Stimulated activated CD8-positive, alpha-beta memory T cell treated with anti-CD3 and anti-CD28 coated beads, Interleukin-15, amount 100 ng/mL, for 24 hours (primary cell): ENCODE results near the gene GBE1.

ENCODE experiments used
- DNase-seq: peaks from one replicate; pipeline ENCODE4 v3.0.0-alpha.2; 2020; ENCODE audit warnings: low read depth

The GBE1 gene

DNA sequence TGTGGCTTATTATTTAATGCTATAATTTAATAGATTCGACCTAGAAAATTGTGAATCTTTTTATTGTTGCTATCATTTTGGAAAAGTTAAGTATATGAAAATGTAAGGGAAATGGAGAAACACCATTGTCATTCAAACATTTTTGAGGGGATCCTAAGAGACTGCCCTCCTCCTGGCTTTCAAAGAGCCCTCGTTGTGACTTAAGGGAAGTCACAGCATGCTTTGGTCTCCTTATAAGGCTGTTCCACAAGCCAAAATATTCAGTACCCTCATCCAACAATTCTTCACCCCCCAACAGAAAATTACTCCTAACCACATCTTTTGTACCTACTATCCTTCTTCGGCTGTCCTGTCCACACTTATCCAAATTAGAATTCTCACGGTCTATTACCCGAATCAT is 140.2 kb downstream of the GBE1 start:
- no peak for DNase-seq

DNA sequence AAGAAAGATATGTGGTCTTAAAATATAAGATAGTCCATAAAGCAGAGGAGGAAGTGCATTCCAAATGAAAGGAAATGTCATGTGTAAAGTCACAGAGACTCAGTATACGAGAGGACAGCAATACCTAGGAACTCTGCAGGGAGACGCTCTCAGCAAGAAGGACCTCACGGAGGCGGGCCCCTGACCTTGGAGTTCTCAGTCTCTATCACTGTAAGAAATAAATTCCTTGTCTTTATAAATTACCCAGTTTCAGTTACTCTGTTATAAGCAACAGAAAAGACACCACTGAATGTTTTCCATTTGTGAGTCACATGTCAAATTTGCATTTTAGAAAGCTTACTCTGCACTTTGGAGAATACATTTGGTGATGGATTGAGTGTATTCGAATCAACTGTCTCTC is 140.6 kb downstream of the GBE1 start:
- DNase-seq: no peak

- DNase-seq: no peak
These were observed 148.7 kb downstream of the GBE1 start for GRCh38 chr3:81612768-81613167.

DNA sequence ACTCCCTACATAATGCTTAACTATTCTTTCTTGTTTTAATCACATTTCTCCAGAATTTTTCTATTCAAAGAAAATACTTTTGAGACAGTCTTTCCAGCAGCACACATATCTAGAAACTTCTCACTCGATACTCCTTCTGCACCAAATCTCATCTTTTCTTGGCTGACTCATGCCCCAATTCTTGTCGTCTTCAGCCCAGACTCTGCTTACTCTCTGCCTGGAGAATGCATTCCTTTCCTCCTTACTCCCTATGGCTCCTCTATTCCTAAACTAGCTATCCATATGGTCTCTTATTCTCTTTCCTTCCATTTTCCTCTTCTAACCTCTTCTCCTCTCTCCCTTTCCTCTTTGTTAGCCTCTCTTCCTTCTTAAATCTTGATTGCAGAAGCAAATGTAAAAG is 158.7 kb downstream of the GBE1 start:
- DNase-seq: no peak

GRCh38 chr3:81601707-81602305 is 159.6 kb downstream of the GBE1 start:
- DNase-seq: no peak

GRCh38 chr3:81592101-81592500 is 169.3 kb downstream of the GBE1 start:
- no peak for DNase-seq

GRCh38 chr3:81585937-81586336 is 175.5 kb downstream of the GBE1 start:
- no peak for DNase-seq

GRCh38 chr3:81585056-81585455 is 176.4 kb downstream of the GBE1 start:
- no peak for DNase-seq

DNA sequence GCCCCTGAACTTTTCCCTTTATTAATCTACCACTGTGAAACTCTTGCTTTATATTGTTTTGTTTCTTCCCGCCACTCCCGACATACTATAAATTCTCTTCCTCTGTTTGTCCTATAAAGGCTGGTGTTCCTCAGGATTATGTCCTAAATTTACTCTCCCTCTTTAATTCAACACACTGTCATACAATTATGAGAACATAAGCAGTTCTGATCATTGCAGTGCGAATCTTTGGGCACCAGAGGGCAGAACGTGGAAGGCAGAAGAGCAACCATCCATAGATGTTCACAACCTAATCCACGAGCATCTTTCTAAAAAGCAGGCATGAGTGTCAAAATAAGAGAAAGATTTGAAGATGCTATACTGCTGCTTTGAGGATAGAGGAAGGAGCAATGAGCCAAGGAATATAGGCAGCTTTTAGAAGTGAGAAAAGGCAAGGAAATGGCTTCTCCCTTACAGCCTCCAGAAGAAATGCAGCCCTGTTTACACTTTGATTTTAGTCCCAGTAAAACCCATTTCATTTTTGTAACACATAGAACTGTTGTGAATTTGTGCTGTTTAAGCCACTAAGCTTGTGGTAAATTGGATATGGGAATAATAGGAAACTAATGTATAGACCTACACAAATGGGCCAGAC is 179.4 kb downstream of the GBE1 start:
- DNase-seq: no peak

GRCh38 chr3:81580355-81580754 is 181.1 kb downstream of the GBE1 start:
- no peak for DNase-seq

DNA sequence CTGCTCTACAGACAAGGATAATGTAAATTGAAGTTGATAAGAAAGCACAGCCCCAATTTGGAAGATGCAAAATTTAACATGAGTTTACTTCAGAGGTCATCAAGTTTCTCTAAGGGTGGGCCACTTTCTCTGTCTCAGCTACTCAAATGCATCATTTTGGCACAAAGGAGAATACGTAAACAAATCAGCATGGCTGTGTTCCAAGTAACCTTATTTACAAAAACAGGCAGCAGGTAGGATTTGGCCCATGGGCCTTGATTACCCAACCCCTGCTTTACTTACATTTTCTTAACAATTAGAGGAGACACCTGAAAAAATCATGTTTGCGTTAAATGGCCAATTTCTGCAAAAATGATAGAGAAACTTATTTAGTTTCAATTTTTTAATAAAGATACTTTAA is 181.7 kb downstream of the GBE1 start:
- no peak for DNase-seq

- DNase-seq: no peak
These were observed 189.2 kb downstream of the GBE1 start for GRCh38 chr3:81572201-81572756.

DNA sequence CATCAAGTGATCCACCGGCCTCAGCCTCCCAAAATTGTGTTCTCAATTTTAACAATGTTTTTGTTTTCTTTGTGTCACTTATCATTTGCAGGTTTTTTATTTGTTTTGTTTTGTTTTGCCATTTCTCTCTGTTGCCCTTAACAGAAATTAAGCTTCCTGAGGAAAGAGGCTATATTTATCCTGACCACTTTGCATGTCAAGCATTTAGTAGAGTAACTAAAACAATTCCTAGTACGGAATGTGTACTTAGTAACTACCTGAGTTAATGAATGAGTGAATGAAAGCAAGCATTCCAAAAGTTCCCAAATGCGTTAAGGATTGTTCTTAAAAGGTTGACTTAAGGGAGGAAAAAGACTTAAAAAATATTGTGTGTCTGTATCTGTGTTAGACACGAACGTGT is 193.1 kb downstream of the GBE1 start:
- no peak for DNase-seq

- no peak for DNase-seq
These were observed 196.4 kb downstream of the GBE1 start for GRCh38 chr3:81565041-81565440.

DNA sequence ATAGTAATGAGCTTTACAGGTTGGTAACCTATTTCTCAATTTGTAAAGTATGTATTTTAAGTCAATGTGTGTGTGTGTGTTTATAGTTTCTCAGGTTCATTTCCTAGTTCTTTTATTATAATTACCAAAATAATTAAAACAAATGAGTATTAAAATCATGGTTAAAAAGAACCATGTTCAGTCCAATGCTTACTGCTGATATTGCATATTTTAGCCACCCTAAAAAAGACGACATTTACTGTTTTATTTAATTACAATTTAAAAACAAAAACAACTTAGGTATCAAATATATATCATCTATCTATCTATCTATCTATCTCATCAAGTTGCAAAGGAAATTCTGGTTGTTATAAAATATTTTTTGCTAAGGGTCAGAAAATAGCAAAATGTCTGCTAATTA is 203.3 kb downstream of the GBE1 start:
- DNase-seq: no peak

DNA sequence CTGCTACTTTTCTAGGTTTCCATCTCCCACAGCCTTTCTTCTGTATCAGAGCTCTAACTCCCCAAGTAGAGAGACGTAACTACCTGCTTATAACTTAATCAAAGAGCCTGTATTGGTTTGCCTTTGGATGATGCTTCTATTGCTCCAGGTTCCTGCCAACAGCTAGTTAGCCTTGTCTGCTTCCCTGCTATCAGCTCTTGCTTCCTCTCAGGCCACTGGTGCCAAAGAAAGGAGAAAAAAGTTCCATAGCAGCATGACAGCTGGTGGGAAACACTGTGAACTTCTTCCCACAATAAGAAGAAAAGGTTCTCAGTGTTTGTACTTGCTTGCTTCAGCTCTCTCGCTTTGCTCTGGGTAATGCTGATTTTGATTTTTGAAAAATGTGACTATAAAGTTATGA is 206.6 kb downstream of the GBE1 start:
- DNase-seq: no peak

- DNase-seq: no peak
These were observed 207.1 kb downstream of the GBE1 start for GRCh38 chr3:81554388-81554787.

DNA sequence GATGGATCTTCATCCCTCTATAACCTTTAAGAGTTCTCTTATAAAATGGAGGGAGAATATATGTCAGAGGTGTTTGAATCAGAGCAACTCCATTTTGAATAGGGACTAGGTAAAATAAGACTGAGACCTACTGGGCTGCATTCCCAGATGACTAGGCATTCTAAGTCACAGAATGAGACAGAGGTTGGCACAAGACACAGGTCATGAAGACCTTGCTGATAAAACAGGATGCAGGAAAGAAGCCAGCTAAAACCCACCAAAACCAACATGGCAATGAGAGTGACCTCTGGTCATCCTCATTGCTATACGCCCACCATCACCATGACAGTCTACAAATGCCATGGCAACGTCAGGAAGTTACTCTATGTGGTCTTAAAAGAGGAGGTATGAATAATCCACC is 211.0 kb downstream of the GBE1 start:
- DNase-seq: no peak

DNA sequence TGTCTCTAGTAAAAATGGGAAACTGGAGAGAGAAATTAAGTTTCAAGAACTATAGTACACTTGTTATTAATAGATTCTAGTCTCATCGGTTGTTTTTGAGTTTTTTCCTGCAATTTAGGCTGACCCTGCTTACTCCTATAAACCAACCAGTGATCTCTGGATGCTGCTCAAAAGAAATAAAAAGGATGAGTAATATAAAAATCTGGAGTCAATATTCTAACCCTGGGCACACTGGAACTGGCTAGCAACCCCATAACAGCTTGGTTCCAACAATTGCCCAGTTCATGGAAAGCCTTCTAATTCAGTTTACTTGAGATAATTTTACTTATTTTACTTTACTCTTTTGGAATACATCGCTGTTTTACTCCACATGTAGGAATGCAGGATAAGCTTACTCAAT is 211.6 kb downstream of the GBE1 start:
- no peak for DNase-seq

DNA sequence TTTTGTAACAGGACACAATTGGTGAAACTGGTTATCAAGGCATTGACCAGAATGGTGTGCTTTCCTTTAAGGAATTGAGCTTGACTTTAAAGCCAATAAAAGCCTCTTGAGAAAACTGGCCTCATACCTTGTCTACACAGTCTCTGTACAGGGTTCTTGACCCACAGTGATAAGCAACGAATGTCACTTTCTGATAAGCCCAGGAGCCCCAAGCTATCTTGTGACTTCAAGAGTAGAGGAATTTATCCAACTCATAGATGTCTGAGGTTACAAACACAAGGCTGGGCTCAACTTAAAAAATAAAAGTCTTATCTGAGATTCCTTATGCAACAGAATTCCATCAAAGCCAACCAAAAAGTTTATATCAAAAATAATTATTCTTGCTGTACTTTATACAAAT is 212.1 kb downstream of the GBE1 start:
- no peak for DNase-seq

- DNase-seq: no peak
These were observed 215.9 kb downstream of the GBE1 start for GRCh38 chr3:81545572-81545971.

DNA sequence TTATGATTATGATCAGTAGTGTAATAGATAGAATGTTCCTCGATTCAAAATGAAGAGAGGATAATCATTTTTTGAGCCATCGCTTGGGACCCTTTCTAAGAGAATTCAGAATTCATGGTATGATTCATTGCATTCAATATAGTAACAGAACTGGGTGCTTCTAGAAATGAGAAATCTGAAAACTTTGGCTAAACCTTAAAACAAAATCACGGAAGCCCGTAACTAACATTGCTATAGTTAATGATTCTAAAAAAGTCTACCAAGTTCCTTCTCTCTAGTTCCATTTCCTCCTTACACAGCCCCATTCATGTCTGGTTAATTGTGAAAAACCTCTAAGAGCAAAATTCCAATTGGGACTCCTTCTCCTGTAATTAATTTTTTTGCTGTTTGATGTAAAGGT is 217.1 kb downstream of the GBE1 start:
- DNase-seq: no peak

DNA sequence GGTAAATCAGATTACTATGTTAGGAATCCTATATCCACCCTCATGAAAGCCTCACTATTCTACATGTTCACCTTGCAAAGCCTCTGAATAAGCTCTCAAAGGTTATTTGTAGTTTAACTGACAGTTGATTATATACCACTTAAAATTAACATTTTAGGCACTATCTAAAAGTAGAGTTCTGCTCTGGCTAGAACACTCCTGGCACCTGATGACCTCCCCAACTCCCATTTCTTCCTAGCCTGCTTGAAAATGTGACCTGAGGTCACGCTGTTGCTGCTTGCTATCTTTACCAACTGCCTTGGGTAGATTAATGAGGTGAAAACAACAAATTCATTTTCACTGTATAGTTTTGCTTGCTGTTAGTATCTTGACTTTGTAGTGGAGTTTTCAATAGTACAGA is 220.7 kb downstream of the GBE1 start:
- no peak for DNase-seq

GRCh38 chr3:81531846-81532245 is 229.6 kb downstream of the GBE1 start:
- no peak for DNase-seq
